Bronchial epithelial cell (primary cell): ENCODE measurements around the gene HUNK. TPM values are rescaled to one million over a fixed set of nuclear protein-coding genes. Genes with fewer than 3 reads are reported as not detected.

Experiments
- DNase-seq: peaks from one replicate; pipeline ENCODE4 v3.0.0-alpha.2; 2010; ENCODE audit warnings: low read depth
- FAIRE-seq: peaks from 2 replicates; lab custom pipeline; 2011; peaks lifted over from hg19 to GRCh38; lab: Jason Lieb, UNC
- H3K27me3 ChIP-seq: 2 replicates; pipeline ENCODE4 v1.5.1; 2011; ENCODE audit warnings: low read length; ENCODE audit not compliant: control insufficient read depth, insufficient read depth
- H3K36me3 ChIP-seq: 2 replicates; pipeline ENCODE4 v1.5.1; 2011; ENCODE audit warnings: low read length; ENCODE audit not compliant: control insufficient read depth, insufficient read depth
- H3K4me3 ChIP-seq: 2 replicates; pipeline ENCODE4 v1.5.1; 2011; ENCODE audit warnings: mild to moderate bottlenecking, low read depth, low read length, control low read depth
- CTCF ChIP-seq: IDR thresholded peaks from 2 replicates; pipeline ENCODE4 v1.5.1; 2011; ENCODE audit warnings: mild to moderate bottlenecking, moderate library complexity, low read length, control low read depth, inconsistent platforms; ENCODE audit not compliant: insufficient read depth, severe bottlenecking
- total RNA-seq: library from RNA; depleted of rRNA; stranded (reverse); fragments of >200 nt; gene quantifications from 2 replicates; pipeline ENCODE4 v1.2.1, GENCODE V29; 2014

HUNK gene
- total RNA-seq, 1 donor from 2014 or later, result under 0.01 TPM

DNA sequence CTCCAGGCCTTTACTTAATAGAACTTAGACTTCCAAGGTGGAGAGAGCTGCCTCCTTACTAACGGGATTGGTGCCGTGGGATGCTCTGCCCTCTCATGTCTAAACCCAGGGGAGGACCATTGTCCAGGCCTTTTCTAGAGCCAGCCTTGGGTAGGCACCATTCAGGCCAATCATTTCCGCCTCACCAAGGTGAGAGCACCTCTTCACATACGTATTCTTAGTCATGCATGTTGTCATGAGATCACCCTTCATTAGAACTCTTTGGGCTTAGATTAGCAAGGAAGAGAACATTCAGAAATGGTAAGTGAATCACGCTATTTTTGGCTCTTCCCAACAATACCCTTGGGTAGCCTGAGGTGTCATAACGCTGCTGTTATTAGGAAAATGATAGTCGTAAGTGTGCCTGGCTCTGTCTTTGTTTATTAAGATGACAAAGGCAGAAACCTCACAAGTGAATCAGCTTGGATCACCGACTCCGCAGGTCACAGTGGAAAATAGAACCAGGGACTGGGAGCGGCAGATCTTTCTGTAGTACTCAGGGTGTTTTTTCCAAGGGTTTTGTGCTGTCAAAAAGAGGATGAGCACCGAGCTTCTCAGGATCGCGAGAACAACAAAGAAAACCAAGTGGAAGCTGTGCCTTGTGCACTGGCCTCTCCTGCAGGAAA, 55.0 kb downstream of the HUNK start:
- DNase-seq (no peak), FAIRE-seq (no peak)
- no peak for TF ChIP-seq CTCF
- Histone ChIP-seq H3K36me3 (no peaks in the 10 kb centered on the region), H3K4me3 (no peak overlapping the region), H3K27me3 (no peaks in the 10 kb centered on the region)

GRCh38 chr21:31928656-31929055, 55.8 kb downstream of the HUNK start:
- no peaks in the 10 kb centered on the region for H3K27me3 ChIP-seq
- no peak for TF ChIP-seq CTCF
- H3K36me3 ChIP-seq, result no peaks in the 10 kb centered on the region
- H3K4me3 ChIP-seq, result no peak overlapping the region
- no peak for FAIRE-seq
- DNase-seq, result no peak

DNA sequence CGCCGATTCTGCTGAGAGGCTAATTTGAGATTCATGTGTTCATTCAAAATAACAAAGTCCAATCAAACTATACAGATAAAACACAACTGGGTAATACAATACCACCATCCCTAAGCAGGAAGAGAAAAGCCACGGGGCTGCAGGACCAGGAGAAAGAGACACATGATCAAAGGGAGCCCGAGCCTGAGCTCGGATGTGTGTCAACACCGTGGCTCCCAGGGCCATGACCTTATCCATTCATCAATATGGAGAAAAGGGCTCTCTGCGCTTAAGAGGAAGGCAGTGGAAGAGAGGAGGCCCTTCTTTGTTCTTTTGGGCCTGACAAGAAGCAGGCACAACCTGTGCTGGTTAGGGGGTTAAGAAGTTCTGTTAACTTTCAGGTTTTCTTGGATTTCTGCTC, 56.7 kb downstream of the HUNK start:
- no peak for TF ChIP-seq CTCF

DNA sequence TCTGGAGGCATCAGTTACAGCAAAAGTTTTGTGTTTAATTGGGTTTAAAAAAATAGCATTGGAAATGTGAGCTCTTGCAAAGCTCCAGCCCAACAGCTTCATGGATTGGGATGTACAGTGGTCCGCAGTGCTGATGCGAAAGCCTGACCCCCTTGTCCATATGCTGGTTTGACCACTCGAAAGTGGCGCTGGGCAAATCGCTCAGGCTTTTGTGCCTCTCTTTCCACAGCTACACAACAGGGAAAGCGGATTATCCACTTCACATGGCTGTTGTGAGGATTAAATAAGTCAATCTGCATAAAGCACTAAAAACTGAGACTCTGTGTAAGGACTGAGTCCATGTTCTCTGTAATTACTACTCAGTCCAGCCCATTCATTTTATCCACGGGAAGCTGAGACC, 57.2 kb downstream of the HUNK start:
- H3K4me3 ChIP-seq, result no peak overlapping the region
- no peak for DNase-seq
- H3K27me3 ChIP-seq, result no peaks in the 10 kb centered on the region
- H3K36me3 ChIP-seq, result no peaks in the 10 kb centered on the region
- no peak for FAIRE-seq
- TF ChIP-seq CTCF, result no peak

More for the DNA sequence above, 56.7 kb downstream of the HUNK start:
- Histone ChIP-seq H3K4me3 (no peak overlapping the region), H3K27me3 (no peaks in the 10 kb centered on the region), H3K36me3 (no peaks in the 10 kb centered on the region)
- DNase-seq, result no peak
- no peak for FAIRE-seq

GRCh38 chr21:31931644-31932469, 59.0 kb downstream of the HUNK start:
- TF ChIP-seq CTCF, result no peak
- Histone ChIP-seq H3K27me3 (no peaks in the 10 kb centered on the region), H3K4me3 (no peak overlapping the region), H3K36me3 (no peaks in the 10 kb centered on the region)
- FAIRE-seq (no peak), DNase-seq (no peak)
